ENCODE results near the gene OPCML.

GRCh38 chr11:132658696-132659095, 873.6 kb downstream of the OPCML start:
- TF ChIP-seq CTCF (IDR thresholded peaks at IDR 0.05): no peak
- TF ChIP-seq POLR2A (IDR thresholded peaks at IDR 0.05): no peak
